Erythroblast (primary cell): ENCODE data around the gene FNIP1.
"Not testable (repeated sequence)": the region's sequence is repeated elsewhere in the genome, so short reads cannot be mapped to it uniquely, and the experiment has no call there.

ENCODE experiments used
- GATA1 ChIP-seq: IDR thresholded peaks from 2 replicates; pipeline ENCODE4 v1.6.1; 2011; ENCODE audit warnings: low read depth, mild to moderate bottlenecking, control low read depth, low read length, moderate library complexity
- POLR2A ChIP-seq: IDR thresholded peaks from 2 replicates; pipeline ENCODE4 v1.6.1; 2011; ENCODE audit warnings: mild to moderate bottlenecking, low read length

GRCh38 chr5:131729292-131729691 is 67.5 kb downstream of the FNIP1 start:
- TF ChIP-seq POLR2A, GATA1: not testable (repeated sequence)
